HG03571 (cell line): ENCODE results near the gene KIF26B.
"Not testable (repeated sequence)": the region's sequence is repeated elsewhere in the genome, so short reads cannot be mapped to it uniquely, and the experiment has no call there.

Source experiments
- ATAC-seq: cut with Tn5 transposase; IDR thresholded peaks from one replicate; pipeline ENCODE4 v1.9.1; 2021; ENCODE audit not compliant: unreplicated experiment

The KIF26B gene

GRCh38 chr1:245687636-245688535 is 533.1 kb downstream of the KIF26B start:
- ATAC-seq: no peak

GRCh38 chr1:245688536-245689453 is 534.0 kb downstream of the KIF26B start:
- no peak for ATAC-seq

- ATAC-seq: no peak
Measured at GRCh38 chr1:245690156-245690690, 535.4 kb downstream of the KIF26B start.

DNA sequence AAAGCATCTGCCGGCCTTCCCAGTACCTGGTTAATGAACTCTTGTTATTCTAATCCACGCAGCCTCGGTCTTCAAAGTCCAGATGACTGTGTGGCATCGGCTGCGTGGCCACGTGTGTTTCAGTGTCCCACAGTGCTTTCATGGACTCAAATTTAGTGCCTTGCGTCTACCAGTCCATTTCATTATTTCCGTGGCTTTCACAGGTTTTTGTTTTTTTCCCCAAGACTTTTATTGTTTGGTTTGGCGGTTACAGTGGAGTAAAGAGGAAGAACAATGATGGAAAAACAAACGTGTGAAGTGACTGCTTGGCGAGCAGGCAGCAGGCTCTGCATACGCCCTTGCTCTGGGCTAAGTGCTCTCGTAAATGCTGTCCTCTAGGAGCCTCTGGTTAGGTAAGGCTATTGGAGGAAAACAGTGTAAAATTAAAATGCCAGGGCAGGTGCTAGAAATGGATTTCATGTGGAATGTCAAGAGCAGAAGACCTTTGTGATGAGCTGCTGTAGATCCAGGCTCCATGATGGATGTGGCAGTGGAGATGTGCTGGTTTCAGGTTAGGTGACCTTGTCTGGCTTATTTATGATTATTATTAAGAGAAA is 536.3 kb downstream of the KIF26B start:
- no peak for ATAC-seq

- no peak for ATAC-seq
Measured at GRCh38 chr1:245691897-245692296, 537.1 kb downstream of the KIF26B start.

- ATAC-seq: no peak
Measured at GRCh38 chr1:245692318-245692717, 537.5 kb downstream of the KIF26B start.

DNA sequence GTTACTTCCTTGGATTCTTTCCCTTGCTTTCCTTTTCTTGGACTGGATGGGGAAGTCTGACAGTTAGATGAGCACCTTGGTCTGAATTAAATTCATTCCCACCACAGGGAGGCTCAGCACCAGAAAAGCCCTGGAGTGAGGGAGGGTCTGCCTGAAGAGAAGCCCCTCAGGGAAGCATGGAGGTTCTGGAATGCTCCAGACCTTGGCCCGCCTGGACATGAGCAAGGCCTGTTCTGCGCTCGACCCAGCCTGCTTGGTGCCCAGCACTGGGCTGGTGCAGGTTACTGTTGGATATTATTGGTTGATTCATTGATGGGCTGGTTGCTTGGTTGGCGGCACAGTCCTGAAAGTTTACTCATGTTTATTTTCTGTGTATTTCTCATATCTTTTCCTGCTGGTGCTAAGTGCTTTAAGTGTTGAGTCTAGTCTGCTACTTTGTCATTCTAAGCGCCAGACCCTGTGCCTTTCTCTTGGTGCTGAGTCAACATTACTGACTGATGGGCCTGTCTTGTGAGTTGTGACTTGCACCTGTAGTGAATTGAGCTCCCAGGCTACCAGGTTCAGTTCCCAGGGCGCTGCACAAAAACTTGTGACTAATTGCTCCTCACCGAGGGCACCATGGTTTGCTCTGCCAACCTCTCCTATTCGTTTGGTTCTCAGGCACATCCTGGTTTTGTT is 538.5 kb downstream of the KIF26B start:
- ATAC-seq: no peak

- ATAC-seq: no peak
Measured at GRCh38 chr1:245693941-245694752, 539.4 kb downstream of the KIF26B start.

DNA sequence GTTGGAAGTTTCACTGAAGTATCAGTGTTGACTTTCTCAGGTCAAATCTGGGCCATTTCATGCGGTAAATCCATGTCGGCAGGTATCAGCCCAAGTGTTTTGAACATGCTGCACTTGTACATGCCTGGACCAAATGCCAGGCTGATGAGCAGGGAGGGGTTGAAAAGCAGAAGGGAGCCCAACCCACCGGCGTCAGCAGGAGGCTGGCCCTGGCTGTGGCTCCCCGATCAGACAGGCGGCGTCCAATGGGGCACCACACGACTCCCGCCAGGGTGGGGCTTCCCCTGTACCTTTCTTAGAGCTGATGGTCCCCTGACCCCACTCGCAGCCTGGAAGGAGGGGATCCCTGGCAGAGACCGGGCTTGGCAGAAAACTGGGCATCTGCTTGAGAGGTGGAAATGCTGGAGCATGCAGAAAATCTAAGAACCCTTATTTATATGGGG is 540.0 kb downstream of the KIF26B start:
- no peak for ATAC-seq

DNA sequence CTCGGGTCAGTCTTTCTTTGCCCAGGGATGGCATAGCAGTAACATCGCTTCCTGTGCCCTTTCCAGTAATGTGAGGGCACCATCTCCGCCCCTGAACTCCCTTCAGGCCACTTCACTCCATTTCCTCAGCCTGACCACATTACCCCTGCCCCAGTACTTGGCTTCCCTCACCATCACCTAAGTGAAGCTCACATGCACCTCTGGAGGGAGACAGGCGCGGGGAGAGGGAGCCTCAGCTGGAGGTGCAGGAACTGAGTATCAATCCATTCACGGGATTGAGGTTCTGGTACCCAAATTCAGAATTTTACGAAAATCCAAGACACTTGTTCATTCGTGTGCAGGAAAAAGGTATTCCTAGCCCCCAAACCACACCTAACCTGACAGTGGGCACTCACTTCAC is 540.4 kb downstream of the KIF26B start:
- ATAC-seq: no peak

DNA sequence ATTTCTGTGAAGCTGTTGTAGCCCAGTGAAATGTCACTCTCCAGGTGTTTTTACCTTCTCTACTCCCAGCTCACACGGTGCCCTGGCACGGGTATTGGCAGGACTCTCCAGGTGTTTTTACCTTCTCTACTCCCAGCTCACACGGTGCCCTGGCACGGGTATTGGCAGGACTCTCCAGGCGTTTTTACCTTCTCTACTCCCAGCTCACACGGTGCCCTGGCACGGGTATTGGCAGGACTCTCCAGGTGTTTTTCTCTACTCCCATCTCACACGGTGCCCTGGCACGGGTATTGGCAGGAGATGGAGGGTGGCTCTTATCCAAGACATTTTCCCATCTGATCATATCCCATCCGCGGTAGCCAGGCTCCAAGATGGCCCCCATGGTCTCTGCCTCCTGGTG is 540.9 kb downstream of the KIF26B start:
- not testable (repeated sequence) for ATAC-seq

DNA sequence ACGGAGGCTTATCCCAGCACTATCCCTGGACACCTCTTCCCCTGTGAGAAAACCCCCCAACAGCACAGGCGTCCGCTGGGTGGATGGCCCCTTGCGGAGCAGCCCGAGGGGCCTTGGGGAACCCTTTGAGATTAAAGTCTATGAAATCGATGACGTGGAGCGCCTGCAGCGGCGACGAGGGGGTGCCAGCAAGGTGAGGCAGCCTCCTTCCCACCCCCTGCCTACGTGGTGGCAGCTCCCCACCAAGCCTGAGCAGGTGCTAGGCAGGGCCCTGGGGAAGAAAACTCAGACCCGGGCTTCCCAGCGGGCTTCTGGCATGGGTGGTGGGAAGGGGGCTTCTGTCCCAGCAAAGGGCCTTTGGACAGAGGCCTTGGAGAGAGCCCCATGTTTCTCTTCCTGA is 543.3 kb downstream of the KIF26B start:
- ATAC-seq: no peak

- ATAC-seq: no peak
Measured at GRCh38 chr1:245698860-245699259, 544.1 kb downstream of the KIF26B start.

DNA sequence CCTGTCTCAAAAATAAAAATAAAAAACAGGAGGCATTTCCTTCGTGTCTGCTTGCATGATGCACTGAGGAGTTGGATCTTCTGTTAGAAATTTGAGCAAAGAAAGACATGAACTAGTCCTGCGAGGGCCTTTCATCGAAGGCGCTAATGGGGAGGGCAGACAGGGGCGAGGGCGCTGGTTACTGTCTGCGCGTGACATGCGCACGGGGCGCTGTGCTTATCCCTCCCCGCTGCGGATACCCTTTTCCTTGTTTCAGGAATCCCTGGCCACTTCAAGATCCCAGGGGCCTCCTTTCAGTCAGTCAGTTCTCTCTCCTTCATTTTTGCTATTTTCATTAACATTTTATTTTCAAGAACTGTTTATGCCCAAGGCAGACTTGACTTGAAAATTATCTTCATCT is 545.8 kb downstream of the KIF26B start:
- no peak for ATAC-seq

- ATAC-seq: no peak
Measured at GRCh38 chr1:245701631-245702030, 546.8 kb downstream of the KIF26B start.

- no peak for ATAC-seq
Measured at GRCh38 chr1:245702346-245702745, 547.6 kb downstream of the KIF26B start.

DNA sequence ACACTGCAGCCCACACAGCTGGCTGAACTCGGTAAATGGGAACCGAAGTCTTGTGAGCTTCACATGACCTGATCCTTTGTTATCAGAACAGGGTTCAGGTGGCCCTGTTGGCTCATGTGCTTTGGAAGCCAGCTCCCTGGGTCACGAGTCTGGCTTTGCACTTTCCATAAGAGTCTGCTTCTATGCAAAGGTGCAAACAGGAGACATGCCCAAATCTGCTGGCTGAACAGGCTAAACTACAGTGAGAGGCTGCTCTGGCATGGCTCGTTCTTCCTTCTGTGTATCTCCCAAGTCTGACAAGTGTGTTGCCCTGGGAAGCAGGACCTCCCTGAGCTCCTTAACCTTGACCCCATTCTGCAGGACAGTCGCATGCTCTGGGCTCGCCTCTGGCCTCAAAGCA is 549.6 kb downstream of the KIF26B start:
- ATAC-seq: no peak

GRCh38 chr1:245704765-245705164 is 550.0 kb downstream of the KIF26B start:
- ATAC-seq: no peak

DNA sequence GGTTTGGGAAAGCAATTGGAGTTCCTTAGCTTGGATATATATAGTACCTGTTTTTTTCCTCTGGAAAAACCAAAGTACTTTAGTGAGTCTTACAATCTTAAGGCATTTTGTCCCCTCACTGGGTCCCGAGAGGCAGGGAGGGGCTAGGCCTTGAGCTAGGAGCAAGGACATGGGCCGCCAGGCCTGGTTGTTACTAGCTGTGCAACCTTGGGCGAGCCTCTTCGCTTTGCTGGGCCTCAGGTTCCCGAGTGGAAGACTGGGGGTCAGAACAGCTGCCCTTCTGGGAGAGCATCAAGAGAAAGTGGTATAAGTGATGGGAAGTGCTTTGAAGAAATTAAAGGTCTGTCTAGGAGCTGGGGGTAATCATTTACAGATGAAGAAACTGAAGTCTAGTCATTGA is 553.2 kb downstream of the KIF26B start:
- no peak for ATAC-seq
